ENCODE data around the gene C16orf89.

- TF ChIP-seq EZH2 (IDR thresholded peaks at IDR 0.05; ENCODE audit: low read depth) (no peak), CTCF (conservative IDR thresholded peaks at IDR 0.05) (no peak)
Observed at GRCh38 chr16:5075637-5076036, 9.9 kb upstream of the C16orf89 start.

Measured in PC-9 (cell line).